ENCODE results near the gene LCLAT1.

DNA sequence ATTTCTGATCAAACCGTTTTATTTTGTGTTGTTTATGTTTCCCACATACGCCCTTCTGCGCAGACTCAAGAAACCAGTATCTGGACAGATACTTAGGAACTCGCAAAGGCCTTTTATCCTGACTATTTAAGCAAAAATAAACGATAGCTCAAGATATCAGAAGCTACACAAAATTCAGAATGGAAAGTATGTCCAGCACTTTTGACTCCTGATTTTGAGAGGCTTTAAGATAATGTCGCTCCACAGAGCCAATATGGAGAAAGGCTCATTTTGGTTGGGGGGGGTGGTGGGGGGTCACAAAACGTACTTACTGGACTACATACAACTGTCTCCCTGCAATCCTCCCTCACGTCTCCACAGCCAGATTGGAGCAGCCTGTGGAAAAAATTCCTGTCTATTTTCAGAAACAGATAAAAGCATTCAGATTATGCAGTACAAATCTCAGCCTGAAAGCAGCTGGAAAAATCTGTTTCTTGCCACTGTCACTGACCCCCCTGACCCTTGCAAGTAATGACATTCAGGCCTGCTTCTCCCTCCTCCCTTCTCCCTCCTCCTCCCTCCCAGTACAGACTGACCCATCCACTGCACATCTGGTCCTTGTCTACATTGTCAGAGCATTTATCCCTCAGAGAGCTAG lies 34.9 kb upstream of the LCLAT1 start:
- TF ChIP-seq TAF1 (IDR thresholded peaks at IDR 0.05; ENCODE audit: borderline replicate concordance, insufficient read depth, low read length) (no peak), REST (IDR thresholded peaks at IDR 0.05; ENCODE audit: insufficient read depth in 1 of 2, low read depth in 2 of 2, low read length in 2 of 2) (no peak), POLR2AphosphoS5 (IDR thresholded peaks at IDR 0.05; ENCODE audit: low read depth, low read length) (no peak)
